ENCODE data around the gene SYCE3.
"Not testable (repeated sequence)": the region's sequence is repeated elsewhere in the genome, so short reads cannot be mapped to it uniquely, and the experiment has no call there.

Gene SYCE3

DNA sequence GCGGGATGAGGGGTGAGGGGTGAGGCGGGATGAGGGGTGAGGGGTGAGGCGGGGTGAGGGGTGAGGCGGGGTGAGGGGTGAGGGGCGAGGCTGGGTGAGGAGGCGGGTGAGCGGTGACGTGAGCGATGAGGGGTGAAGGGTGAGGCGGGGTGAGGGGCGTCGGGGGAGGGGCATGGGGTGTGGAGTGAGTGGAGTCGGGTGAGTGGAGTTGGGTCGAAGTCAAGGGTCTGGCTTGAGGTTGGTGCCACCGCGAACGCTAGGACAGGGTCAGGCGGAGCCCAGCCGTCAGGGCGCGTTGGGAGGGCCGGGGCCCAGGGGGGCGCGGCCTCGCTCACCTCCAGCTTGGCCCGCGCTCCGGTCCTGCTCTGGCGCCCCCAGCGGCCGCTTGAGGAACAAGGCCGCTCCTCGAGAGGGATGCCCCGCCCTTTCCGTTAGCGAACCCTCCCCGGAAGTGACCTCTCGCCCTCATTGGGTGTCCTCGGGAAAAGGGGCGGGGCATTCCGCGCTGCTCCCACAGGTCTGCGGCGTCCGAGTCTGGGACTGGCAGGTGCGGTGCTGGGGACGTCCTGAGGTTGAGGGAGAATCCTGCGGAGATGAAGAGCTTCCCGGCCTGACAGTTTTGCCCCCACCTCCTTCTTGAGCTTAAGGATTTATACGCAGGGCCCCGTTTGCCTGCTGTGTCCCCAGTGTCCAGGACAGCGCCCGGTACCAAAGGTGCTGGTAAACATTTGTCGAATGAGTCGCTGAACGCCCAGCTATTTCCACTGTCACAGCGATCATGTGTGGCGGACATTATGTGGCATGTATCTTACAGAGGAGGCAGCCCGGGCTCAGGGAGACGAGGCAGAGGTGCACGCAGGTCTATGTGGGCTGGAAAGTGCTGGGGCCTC is at the start of gene SYCE3:
SYCE3 (minus strand) TSS at position 397 of the 890 bp plus-strand sequence. CDS start 6,514 bp downstream, outside the sequence.
- intact Hi-C loops (cut with DNase I), result loop anchor here (2.0 kb wide), 2 partner anchors 20 to 36 kb away; partner anchors contain the start of gene CHKB
- DNase-seq, result peak; percentile 93 to 100 (median 98)

GRCh38 chr22:50612168-50612527 is 49.4 kb upstream of the SYCE3 start:
- intact Hi-C loops (cut with DNase I), result no loop called here
- DNase-seq, result peak in 3 of 10 donors; percentile 35 to 76 (median 59)

- peak in 3 of 10 donors; percentile 28 to 81 (median 79) for DNase-seq
- intact Hi-C loops (cut with DNase I), result no loop called here
These were observed 48.8 kb upstream of the SYCE3 start for GRCh38 chr22:50611341-50612060.

DNA sequence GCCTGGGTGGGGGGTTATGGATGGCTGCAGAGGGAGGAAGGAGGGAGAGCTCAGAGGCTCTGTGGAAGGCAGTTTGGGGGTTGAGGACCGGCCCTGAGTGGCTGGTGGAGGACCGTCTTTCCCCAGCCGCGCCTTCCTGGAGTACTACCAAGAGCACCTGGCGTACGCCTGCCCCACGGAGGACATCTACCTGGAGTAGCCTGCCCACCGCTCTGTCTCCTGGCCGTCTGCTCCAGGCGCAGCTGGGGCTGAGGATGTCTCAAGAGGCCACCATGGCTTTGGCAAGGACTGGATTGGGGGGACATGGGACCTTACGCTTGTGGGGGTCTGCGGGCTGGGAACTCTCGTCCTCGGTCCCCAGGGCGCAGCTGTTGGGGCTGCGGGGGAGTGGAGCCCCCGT is 47.9 kb upstream of the SYCE3 start:
- peak in 3 of 10 donors; percentile 53 to 72 (median 67) for DNase-seq
- intact Hi-C loops (cut with DNase I), result no loop called here

DNA sequence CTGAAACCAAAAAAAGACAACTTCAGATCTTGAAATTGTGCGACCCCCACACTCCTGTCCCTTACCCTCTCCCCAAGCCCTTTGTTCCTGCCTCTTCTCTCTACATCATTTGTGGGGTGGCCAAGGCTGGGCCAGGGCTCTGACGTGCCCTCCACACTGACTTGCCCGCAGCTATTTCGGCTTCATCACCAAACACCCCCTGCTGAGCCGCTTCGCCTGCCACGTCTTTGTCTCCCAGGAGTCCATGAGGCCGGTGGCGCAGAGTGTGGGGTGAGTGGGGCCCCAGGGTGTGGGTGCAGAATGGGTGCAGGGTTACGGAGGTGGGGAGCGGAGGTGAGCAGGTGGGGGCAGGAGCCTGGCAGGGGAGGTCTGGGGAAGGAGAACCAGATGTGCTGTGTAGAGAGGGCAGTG is 47.3 kb upstream of the SYCE3 start:
- intact Hi-C loops (cut with DNase I), result no loop called here
- DNase-seq, result peak in 3 of 10 donors; percentile 55 to 71 (median 57)

DNA sequence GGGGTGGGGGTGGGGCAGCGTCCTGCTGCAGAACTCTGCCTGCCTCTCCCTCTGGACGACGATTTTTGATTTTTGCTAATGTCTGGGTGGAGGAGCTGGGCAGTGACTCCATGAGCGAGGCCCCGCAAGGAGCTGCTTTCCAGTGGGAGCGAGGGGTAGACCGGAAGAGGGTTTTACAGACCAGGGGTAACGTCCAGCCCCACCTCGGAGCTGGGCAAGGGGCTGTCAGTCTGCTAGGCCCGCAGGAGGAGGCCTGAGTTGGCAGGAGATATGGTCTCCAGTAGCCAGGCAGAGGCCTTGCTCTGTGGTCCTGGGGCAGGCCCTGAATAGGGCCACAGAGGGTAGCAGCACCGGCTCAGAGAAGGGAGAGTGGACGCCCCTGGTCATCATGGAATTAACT is 46.9 kb upstream of the SYCE3 start:
- intact Hi-C loops (cut with DNase I), result no loop called here
- peak in 2 of 10 donors; percentile 35 to 76 for DNase-seq

- intact Hi-C loops (cut with DNase I), result no loop called here
These were observed 46.3 kb upstream of the SYCE3 start for GRCh38 chr22:50608996-50609395.

GRCh38 chr22:50608058-50608840 is 45.5 kb upstream of the SYCE3 start:
- intact Hi-C loops (cut with DNase I), result not testable (repeated sequence)
- peak in 3 of 10 donors; percentile 6 to 67 (median 36) for DNase-seq

More at GRCh38 chr22:50608996-50609395, 46.3 kb upstream of the SYCE3 start:
- DNase-seq, result peak in 2 of 10 donors; percentile 13 to 24

DNA sequence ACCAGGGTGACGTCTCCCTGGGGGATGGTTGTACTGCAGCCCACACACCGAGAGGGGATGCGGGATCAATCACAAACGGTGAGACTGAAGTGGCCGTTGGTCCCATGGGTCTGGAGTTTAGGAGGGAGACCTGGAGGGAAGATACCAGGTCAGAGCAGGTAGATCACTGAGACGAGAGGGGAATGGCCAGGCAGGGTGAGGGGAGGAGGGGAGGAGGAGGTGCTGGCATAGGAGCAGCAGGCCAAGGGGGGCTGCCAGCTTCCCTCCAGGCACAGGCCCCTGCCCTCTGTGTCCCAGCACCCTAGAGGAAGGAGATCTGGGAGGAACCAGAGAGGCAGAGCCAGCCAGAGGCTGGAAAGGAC is 44.9 kb upstream of the SYCE3 start:
- intact Hi-C loops (cut with DNase I), result no loop called here
- DNase-seq, result peak in 3 of 10 donors; percentile 28 to 63 (median 41)

GRCh38 chr22:50606946-50607658 is 44.4 kb upstream of the SYCE3 start:
- peak in 3 of 10 donors; percentile 69 to 81 (median 75) for DNase-seq
- intact Hi-C loops (cut with DNase I), result no loop called here

DNA sequence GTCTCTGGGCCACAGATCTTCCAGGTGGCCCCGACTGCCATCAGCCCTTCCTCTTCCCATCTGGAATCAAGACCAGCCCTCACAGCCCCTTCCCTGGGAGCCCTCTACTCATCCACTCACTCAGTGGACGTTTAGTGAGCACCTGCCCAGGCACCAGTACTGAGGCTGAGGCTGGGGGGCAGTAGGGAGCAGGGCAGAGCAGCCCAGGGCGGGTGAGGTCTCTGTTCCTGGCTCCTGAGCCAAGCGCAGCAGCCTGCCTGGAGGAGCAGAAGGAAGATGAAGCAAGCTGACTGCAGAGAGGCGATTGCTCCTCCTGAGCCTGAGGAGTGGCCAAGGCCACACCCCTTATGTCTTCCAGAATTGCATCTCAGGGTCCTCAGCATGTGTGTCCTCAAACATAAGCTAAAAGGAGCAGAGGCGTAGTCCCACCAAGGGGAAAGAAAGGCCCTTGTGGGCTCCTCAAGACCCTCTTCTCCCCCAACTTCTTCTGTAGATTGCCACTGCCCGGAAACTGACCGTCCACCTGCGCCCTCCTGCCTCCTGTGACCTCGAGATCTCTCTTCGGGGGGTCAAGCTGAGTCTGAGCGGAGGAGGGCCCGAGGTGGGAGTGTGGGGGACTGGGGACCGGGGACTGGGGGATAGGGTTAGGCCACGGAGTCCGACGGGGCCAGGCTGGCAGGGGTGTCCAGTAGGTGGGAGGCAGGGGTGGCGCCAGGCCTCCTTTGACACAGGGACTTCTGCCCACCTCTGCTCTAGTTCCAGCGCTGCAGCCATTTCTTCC is 43.6 kb upstream of the SYCE3 start:
- intact Hi-C loops (cut with DNase I), result no loop called here
- DNase-seq, result peak in 3 of 10 donors; percentile 40 to 85 (median 67)

GRCh38 chr22:50605613-50606074 is 42.9 kb upstream of the SYCE3 start:
- peak in 2 of 10 donors; percentile 26 to 64 for DNase-seq
- intact Hi-C loops (cut with DNase I), result no loop called here

DNA sequence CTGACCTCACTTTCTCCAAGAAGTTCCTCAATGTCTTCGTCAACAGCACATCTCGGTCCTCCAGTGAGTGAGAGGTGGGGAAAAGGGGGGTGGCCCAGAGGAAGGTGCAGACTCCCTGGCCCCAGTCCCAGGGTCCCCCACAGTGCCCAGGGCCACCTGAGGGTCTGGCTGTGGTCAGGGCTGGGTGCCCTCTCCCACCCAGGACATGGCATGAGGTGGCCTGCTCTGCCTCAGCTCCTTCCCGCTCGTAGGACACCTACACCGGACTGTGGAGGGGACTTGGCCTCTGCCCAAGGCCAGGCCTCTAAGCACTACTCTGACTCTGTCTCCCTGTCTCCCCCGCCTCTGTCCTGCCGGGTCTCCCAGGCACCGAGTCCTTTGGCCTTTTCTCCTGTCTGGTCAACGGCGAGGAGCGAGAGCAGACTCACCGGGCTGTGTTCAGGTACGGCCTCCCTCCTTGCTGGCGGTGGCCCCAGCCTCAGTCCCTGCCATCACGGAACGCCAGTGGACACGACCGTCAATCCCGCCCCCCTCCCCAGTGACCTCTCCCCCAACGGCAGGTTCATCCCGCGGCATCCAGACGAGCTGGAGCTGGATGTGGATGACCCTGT is 42.4 kb upstream of the SYCE3 start:
- DNase-seq, result peak in 3 of 10 donors; percentile 41 to 80 (median 72)
- intact Hi-C loops (cut with DNase I), result no loop called here

GRCh38 chr22:50604256-50605001 is 41.7 kb upstream of the SYCE3 start:
- peak in 2 of 10 donors; percentile 37 to 84 for DNase-seq
- intact Hi-C loops (cut with DNase I), result no loop called here

- intact Hi-C loops (cut with DNase I), result no loop called here
- peak in 3 of 10 donors; percentile 68 to 77 (median 73) for DNase-seq
These were observed 41.0 kb upstream of the SYCE3 start for GRCh38 chr22:50603511-50604255.

- peak in 3 of 10 donors; percentile 55 to 62 (median 61) for DNase-seq
- intact Hi-C loops (cut with DNase I), result no loop called here
These were observed 39.6 kb upstream of the SYCE3 start for GRCh38 chr22:50602338-50602700.
